NCI-H345 (cell line): Measurements from ENCODE around the gene ZNF528.
A peak's percentile ranks its signal among the peaks of the same experiment; 100 is the strongest.

Experiments
- DNase-seq: peaks from one replicate; lab custom pipeline; 2025; lab: John Stamatoyannopoulos, UW

ZNF528 gene

GRCh38 chr19:52397310-52398080 lies at the start of gene ZNF528:
Gene ZNF528 (plus strand): TSS chr19:52397849. CDS start chr19:52402014, 4,165 bp downstream.
- peak; percentile 91 for DNase-seq

- DNase-seq: no peak
Observed at GRCh38 chr19:52351512-52351911, 46.1 kb upstream of the ZNF528 start.

- DNase-seq: no peak
Observed at GRCh38 chr19:52366414-52366824, 31.2 kb upstream of the ZNF528 start.

GRCh38 chr19:52369559-52370340 lies 27.9 kb upstream of the ZNF528 start, which contains the start of gene ZNF880:
Gene ZNF880 (plus strand): TSS chr19:52369923. CDS start chr19:52369966, 43 bp downstream.
- peak; percentile 92 for DNase-seq

GRCh38 chr19:52370341-52370710 lies 27.3 kb upstream of the ZNF528 start:
- DNase-seq: no peak

- DNase-seq: no peak
Observed at GRCh38 chr19:52391135-52391534, 6.5 kb upstream of the ZNF528 start.

GRCh38 chr19:52398081-52398441 lies 412 bp downstream of the ZNF528 start:
- DNase-seq: peak; percentile 19

- no peak for DNase-seq
Observed at GRCh38 chr19:52410276-52410675, 12.6 kb downstream of the ZNF528 start.

GRCh38 chr19:52415711-52416110 lies 18.1 kb downstream of the ZNF528 start:
- no peak for DNase-seq

- no peak for DNase-seq
Observed at GRCh38 chr19:52428937-52429336, 31.3 kb downstream of the ZNF528 start, which contains the start of gene ZNF534. Gene ZNF534 (plus strand): TSS chr19:52429148. CDS start chr19:52431475, 2,327 bp downstream.

- no peak for DNase-seq
Observed at GRCh38 chr19:52442179-52442578, 44.5 kb downstream of the ZNF528 start.

- no peak for DNase-seq
Observed at GRCh38 chr19:52444506-52444905, 46.9 kb downstream of the ZNF528 start.

- no peak for DNase-seq
Observed at GRCh38 chr19:52451241-52451640, 53.6 kb downstream of the ZNF528 start.

GRCh38 chr19:52453324-52454094 lies 55.9 kb downstream of the ZNF528 start, which contains the start of gene ZNF578:
Gene ZNF578 (plus strand): TSS chr19:52453553. CDS start chr19:52501846, 48,293 bp downstream.
- no peak for DNase-seq

- peak; percentile 22 for DNase-seq
Observed at GRCh38 chr19:52464798-52465470, 67.3 kb downstream of the ZNF528 start.
